ENCODE data around the gene TM9SF3.

TM9SF3 gene

GRCh38 chr10:96606216-96606615 is 19.4 kb upstream of the TM9SF3 start:
- no peak for DNase-seq (ENCODE audit: extremely low read depth, low read depth)
- H3K4me3 ChIP-seq (replicated peaks; ENCODE audit: low read depth, low read length) = no peak overlapping the region
- TF ChIP-seq CTCF (IDR thresholded peaks at IDR 0.05; ENCODE audit: low read depth, low read length, missing control alignments) = no peak

GRCh38 chr10:96600337-96600736 is 13.5 kb upstream of the TM9SF3 start:
- TF ChIP-seq CTCF (IDR thresholded peaks at IDR 0.05; ENCODE audit: low read depth, low read length, missing control alignments) = no peak
- no peak for DNase-seq (ENCODE audit: extremely low read depth, low read depth)
- H3K4me3 ChIP-seq (replicated peaks; ENCODE audit: low read depth, low read length) = no peak overlapping the region

GRCh38 chr10:96598846-96599245 is 12.0 kb upstream of the TM9SF3 start:
- no peak overlapping the region for H3K4me3 ChIP-seq (replicated peaks; ENCODE audit: low read depth, low read length)
- DNase-seq (ENCODE audit: extremely low read depth, low read depth) = no peak
- no peak for TF ChIP-seq CTCF (IDR thresholded peaks at IDR 0.05; ENCODE audit: low read depth, low read length, missing control alignments)

GRCh38 chr10:96596422-96597407 is 9.9 kb upstream of the TM9SF3 start:
- TF ChIP-seq CTCF (IDR thresholded peaks at IDR 0.05; ENCODE audit: low read depth, low read length, missing control alignments) = no peak
- no peak overlapping the region for H3K4me3 ChIP-seq (replicated peaks; ENCODE audit: low read depth, low read length)
- no peak for DNase-seq (ENCODE audit: extremely low read depth, low read depth)

GRCh38 chr10:96595741-96596140 is 8.9 kb upstream of the TM9SF3 start:
- no peak overlapping the region for H3K4me3 ChIP-seq (replicated peaks; ENCODE audit: low read depth, low read length)
- TF ChIP-seq CTCF (IDR thresholded peaks at IDR 0.05; ENCODE audit: low read depth, low read length, missing control alignments) = no peak

GRCh38 chr10:96591946-96592345 is 5.1 kb upstream of the TM9SF3 start:
- no peak for DNase-seq (ENCODE audit: extremely low read depth, low read depth)
- no peak overlapping the region for H3K4me3 ChIP-seq (replicated peaks; ENCODE audit: low read depth, low read length)
- no peak for TF ChIP-seq CTCF (IDR thresholded peaks at IDR 0.05; ENCODE audit: low read depth, low read length, missing control alignments)

More at GRCh38 chr10:96595741-96596140, 8.9 kb upstream of the TM9SF3 start:
- DNase-seq (ENCODE audit: extremely low read depth, low read depth) = no peak

Measured in HFF-Myc (cell line).